Right hindlimb (tissue), 1 donor: Measurements from ENCODE around the gene FGD3.

ENCODE experiments used
- DNase-seq: peaks from one replicate; pipeline ENCODE4 v3.0.0-alpha.2; 2018

Gene FGD3

DNA sequence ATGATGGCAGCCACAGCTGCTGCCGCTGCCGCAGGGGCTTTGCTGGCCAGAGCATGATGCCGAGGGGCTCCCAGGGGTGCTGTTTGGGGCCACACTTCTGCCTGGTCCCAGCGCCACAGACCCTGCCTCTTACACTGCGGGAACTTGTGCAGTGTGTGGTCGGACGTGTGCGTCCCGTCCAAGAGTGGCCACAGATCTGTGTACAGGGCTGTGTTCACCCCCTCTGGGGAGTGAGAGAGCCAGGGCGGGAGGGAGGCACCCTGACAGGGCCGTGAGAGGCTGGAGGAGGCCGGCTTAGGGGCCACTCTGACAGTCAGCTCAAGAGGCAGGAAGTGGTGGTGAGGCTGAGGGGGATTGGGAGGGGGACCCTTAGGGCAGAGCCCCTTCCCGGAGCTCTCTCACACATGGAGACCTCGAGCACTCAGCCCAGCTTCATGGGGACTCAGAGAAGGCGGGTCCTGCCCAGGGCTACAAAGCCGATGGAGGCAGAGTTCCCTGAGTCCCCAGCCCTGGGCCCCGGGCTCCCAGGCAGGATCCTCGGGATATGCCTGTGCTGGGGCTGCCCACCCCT lies 135.6 kb downstream of the FGD3 start:
- no peak for DNase-seq

- no peak for DNase-seq
Observed at GRCh38 chr9:93083592-93084470, 136.5 kb downstream of the FGD3 start.

- no peak for DNase-seq
Observed at GRCh38 chr9:93084471-93084881, 137.2 kb downstream of the FGD3 start.

DNA sequence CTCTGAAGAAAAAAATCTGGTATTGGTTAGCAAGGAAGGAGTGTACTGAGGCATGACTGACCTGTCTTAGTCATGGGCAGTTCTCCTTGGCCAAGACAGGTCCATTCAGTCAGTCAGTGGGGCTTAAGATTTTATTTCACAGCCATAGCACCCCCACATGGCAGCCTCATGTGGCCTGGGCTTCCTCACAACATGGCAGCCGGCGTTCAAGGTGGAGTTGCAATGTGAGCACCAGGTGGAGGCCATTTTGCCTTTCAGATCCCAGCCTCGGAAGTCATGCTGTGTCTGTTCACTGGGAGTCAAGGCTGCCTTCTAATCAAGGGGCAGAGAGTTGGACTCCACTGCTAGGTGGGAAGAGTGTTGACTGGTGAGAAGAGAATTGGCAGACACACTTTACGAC lies 138.4 kb downstream of the FGD3 start:
- DNase-seq: no peak
